GM21576 (cell line): ENCODE measurements around the gene CCDC88C.

ENCODE experiments used
- ATAC-seq: cut with Tn5 transposase; IDR thresholded peaks from one replicate; pipeline ENCODE4 v1.9.1; 2021; ENCODE audit warnings: mild to moderate bottlenecking, moderate library complexity; ENCODE audit not compliant: unreplicated experiment

CCDC88C gene

GRCh38 chr14:91380610-91381371 lies 36.8 kb downstream of the CCDC88C start:
- no peak for ATAC-seq

GRCh38 chr14:91380123-91380522 lies 37.5 kb downstream of the CCDC88C start:
- ATAC-seq, result no peak

GRCh38 chr14:91379579-91379932 lies 38.1 kb downstream of the CCDC88C start:
- ATAC-seq, result no peak

GRCh38 chr14:91378930-91379578 lies 38.6 kb downstream of the CCDC88C start:
- no peak for ATAC-seq

GRCh38 chr14:91377700-91378652 lies 39.6 kb downstream of the CCDC88C start:
- no peak for ATAC-seq

GRCh38 chr14:91376547-91377477 lies 40.8 kb downstream of the CCDC88C start:
- no peak for ATAC-seq

- no peak for ATAC-seq
These were observed 41.7 kb downstream of the CCDC88C start for GRCh38 chr14:91375720-91376452.

GRCh38 chr14:91374879-91375702 lies 42.5 kb downstream of the CCDC88C start:
- ATAC-seq, result no peak

- ATAC-seq, result no peak
These were observed 43.2 kb downstream of the CCDC88C start for GRCh38 chr14:91374287-91374878.

GRCh38 chr14:91373591-91374254 lies 43.9 kb downstream of the CCDC88C start:
- ATAC-seq, result peak; percentile 59

GRCh38 chr14:91372671-91373495 lies 44.7 kb downstream of the CCDC88C start:
- ATAC-seq, result peak; percentile 26

GRCh38 chr14:91371990-91372375 lies 45.6 kb downstream of the CCDC88C start:
- ATAC-seq, result no peak

GRCh38 chr14:91371011-91371989 lies 46.3 kb downstream of the CCDC88C start:
- ATAC-seq, result no peak

- no peak for ATAC-seq
These were observed 47.8 kb downstream of the CCDC88C start for GRCh38 chr14:91369628-91370445.
